Naive thymus-derived CD8-positive, alpha-beta T cell (primary cell): ENCODE measurements around the gene FCGR3A. TPM values are rescaled to one million over a fixed set of nuclear protein-coding genes. Genes with fewer than 3 reads are reported as not detected.
A peak's percentile ranks its signal among the peaks of the same experiment; 100 is the strongest.
"Not testable (repeated sequence)": the region's sequence is repeated elsewhere in the genome, so short reads cannot be mapped to it uniquely, and the experiment has no call there.

Source experiments
- ATAC-seq, 2 donors: fragments of 150-1000 bp; cut with Tn5 transposase in 1 of 2; sonication (Bioruptor Pico), chemical (Tn5 transposase) in 1 of 2; 1 replicate in 1 of 2; 2 replicates in 1 of 2; pipeline ENCODE4 v1.10.0; 2021; ENCODE audit warnings: mild to moderate bottlenecking in 2 of 2, moderate library complexity in 2 of 2
- POLR2A ChIA-PET: fragments of 350-600 bp; sonication (Branson Sonifier 250); formaldehyde crosslinking; loops from one replicate; lab custom pipeline; 2021; ENCODE audit warnings: antibody characterized with exemption; lab: Charles Lee
- DNase-seq, 10 donors: peaks; one replicate each; pipeline versions ENCODE4 v3.0.0 to v3.0.0-alpha.2; 2020 to 2022
- H3K27ac Mint-ChIP-seq, 10 donors: one replicate each; pipeline ENCODE4 v1.8.0; 2020 to 2022; ENCODE audit warnings: mild to moderate bottlenecking in 10 of 10, mixed read lengths in 10 of 10, moderate library complexity in 4 of 10, inconsistent platforms in 1 of 10
- H3K27me3 Mint-ChIP-seq, 5 donors: one replicate each; pipeline ENCODE4 v1.8.0; 2021 to 2022; ENCODE audit warnings: mixed read lengths in 5 of 5
- H3K36me3 Mint-ChIP-seq, 3 donors: one replicate each; pipeline ENCODE4 v1.8.0; 2020 to 2022; ENCODE audit warnings: mixed read lengths in 3 of 3, mild to moderate bottlenecking in 2 of 3, inconsistent platforms in 1 of 3
- H3K4me1 Mint-ChIP-seq, 4 donors: one replicate each; pipeline ENCODE4 v1.8.0; 2021 to 2022; ENCODE audit warnings: mixed read lengths in 4 of 4
- H3K4me3 Mint-ChIP-seq, 10 donors: one replicate each; pipeline ENCODE4 v1.8.0; 2020 to 2022; ENCODE audit warnings: mild to moderate bottlenecking in 10 of 10, mixed read lengths in 10 of 10, moderate library complexity in 6 of 10, inconsistent platforms in 1 of 10
- H3K9me3 Mint-ChIP-seq, 9 donors: one replicate each; pipeline ENCODE4 v1.8.0; 2020 to 2022; ENCODE audit warnings: mixed read lengths in 9 of 9, mild to moderate bottlenecking in 3 of 9, inconsistent platforms in 1 of 9, moderate library complexity in 1 of 9
- polyA plus RNA-seq, 3 donors: library from polyadenylated mRNA; unstranded; fragments of 300-500 nt; fragmentation: Illumina TruSeq; gene quantifications; one replicate each; pipeline ENCODE4 v1.2.3, GENCODE V29; 2021
- total RNA-seq, 8 experiments: library from RNA in 2 of 8; stranded (reverse) in 2 of 8; gene quantifications; one replicate each; pipeline ENCODE4 v1.2.3 and lab custom pipeline; 2021 to 2026

FCGR3A gene
- total and polyA plus RNA-seq, 5 experiments from 2014 or later: 0.74 to 33.2 (median 1.7) TPM

DNA sequence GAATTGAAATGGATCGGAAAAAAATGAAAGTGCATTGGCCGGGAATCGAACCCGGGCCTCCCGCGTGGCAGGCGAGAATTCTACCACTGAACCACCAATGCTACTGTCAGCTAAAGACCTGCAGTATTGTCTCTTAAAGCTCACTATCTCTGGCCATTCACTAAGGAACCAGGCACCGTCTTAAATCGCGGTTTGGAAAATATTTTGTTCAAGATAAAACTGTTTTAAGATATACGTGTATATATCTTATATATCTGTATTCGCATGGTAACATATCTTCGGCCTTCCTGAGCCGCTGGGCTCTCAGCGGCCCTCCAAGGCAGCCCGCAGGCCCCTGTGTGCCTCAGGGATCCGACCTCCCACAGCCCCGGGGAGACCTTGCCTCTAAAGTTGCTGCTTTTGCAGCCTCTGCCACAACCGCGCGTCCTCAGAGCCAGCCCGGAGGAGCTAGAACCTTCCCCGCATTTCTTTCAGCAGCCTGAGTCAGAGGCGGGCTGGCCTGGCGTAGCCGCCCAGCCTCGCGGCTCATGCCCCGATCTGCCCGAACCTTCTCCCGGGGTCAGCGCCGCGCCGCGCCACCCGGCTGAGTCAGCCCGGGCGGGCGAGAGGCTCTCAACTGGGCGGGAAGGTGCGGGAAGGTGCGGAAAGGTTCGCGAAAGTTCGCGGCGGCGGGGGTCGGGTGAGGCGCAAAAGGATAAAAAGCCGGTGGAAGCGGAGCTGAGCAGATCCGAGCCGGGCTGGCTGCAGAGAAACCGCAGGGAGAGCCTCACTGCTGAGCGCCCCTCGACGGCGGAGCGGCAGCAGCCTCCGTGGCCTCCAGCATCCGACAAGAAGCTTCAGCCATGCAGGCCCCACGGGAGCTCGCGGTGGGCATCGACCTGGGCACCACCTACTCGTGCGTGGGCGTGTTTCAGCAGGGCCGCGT, 25.5 kb downstream of the FCGR3A start, which contains the start of gene HSPA6:
HSPA6 (plus strand) TSS at position 724 of the 925 bp plus-strand sequence; CDS start at position 843, 119 bp downstream.
- peak; percentile 74 to 76 for ATAC-seq
- peak; percentile 50 to 88 (median 81) for DNase-seq
- H3K27me3 Mint-ChIP-seq, H3K36me3 Mint-ChIP-seq, H3K9me3 Mint-ChIP-seq: not testable (repeated sequence)
- Mint-ChIP-seq H3K4me1 (peaks cover 4 to 13% (median 9%) of the 10 kb centered on the region in 4 donors), H3K27ac (peak within 1 kb of the TSS; percentile 40 to 99 (median 87)), H3K4me3 (peak within 1 kb of the TSS; percentile 78 to 92 (median 88))
- POLR2A ChIA-PET: interaction anchor here (0.9 to 1.0 kb wide), 2 partner anchors 8 to 16 kb away, joined by 3 read pairs; no protein-coding TSS in a partner anchor

DNA sequence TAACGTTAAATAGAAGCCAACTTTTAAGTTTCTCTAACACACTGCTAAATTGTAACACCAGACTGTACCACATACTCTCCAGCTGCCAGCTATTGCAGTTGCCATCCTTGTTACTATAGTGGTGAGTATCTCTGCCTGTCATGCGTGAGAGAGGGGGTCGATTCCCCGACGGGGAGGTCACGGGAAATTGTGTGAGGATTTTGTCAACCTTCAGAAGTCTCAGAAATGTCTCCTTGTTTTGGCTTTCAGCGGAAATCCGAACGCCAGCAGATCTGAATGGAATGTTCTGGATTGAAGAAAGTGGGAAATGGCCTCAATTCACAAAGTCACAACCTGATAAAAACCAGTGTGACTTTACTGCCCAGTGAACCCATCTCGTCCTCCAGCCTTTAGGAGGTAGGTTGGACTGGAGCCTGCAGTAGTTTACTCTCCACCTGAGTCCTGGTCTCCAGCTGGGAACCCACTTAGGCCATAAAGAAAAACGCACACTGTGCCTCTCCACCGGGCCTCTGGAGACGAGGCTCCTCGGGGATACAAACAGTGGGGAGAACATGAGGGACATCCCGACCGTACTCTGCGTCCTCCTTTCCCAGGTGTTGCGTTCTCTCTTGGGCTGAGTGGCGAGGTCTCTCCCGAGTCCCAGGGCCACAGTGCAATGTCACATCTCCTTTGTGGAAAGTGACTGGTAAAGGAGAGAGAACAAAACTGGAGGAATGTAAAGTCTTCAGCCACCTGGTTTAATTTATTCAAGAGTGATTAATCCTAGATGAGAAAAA, 26.4 kb downstream of the FCGR3A start:
- peak in 1 of 10 donors; percentile 11 for DNase-seq
- Mint-ChIP-seq H3K4me1 (peaks cover 4 to 13% (median 9%) of the 10 kb centered on the region in 4 donors), H3K27ac (peak overlapping the region in 9 of 10 donors; percentile 73 to 99 (median 88)), H3K4me3 (peak overlapping the region; percentile 78 to 92 (median 88))
- H3K36me3 Mint-ChIP-seq, H3K27me3 Mint-ChIP-seq, ATAC-seq, H3K9me3 Mint-ChIP-seq: not testable (repeated sequence)
- POLR2A ChIA-PET: interaction anchor here (0.9 to 1.0 kb wide), 2 partner anchors 9 to 16 kb away, joined by 3 read pairs; no protein-coding TSS in a partner anchor

DNA sequence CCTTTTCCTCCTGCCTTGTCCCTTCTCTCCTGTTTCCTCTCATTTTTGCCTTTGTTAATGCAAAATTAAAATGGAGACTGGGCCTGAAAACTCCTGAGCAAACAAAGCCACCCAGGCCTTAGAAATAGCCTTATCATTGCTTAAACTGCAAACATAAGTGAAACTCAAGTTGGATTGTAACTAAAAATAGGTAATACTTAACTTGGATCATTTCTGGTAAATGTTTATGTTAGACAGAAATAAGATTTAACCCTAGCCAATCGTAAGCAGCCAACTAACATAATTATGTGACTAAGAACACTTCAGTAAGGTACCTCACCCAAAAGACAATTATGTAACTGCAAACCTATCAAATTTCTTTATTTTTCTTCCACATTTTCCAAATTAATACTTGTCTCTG, 35.7 kb downstream of the FCGR3A start:
- H3K4me1 Mint-ChIP-seq, POLR2A ChIA-PET, DNase-seq, H3K27ac Mint-ChIP-seq, H3K36me3 Mint-ChIP-seq, ATAC-seq, H3K9me3 Mint-ChIP-seq, H3K4me3 Mint-ChIP-seq: not testable (repeated sequence)
- peaks cover 0 to 14% (median 0%) of the 10 kb centered on the region in 5 donors for H3K27me3 Mint-ChIP-seq

- H3K4me1 Mint-ChIP-seq, H3K36me3 Mint-ChIP-seq, ATAC-seq, H3K27ac Mint-ChIP-seq, H3K4me3 Mint-ChIP-seq, DNase-seq, H3K9me3 Mint-ChIP-seq, POLR2A ChIA-PET: not testable (repeated sequence)
- H3K27me3 Mint-ChIP-seq: peaks cover 0 to 14% (median 4%) of the 10 kb centered on the region in 5 donors
These were observed 36.2 kb downstream of the FCGR3A start for GRCh38 chr1:161513448-161513780.

DNA sequence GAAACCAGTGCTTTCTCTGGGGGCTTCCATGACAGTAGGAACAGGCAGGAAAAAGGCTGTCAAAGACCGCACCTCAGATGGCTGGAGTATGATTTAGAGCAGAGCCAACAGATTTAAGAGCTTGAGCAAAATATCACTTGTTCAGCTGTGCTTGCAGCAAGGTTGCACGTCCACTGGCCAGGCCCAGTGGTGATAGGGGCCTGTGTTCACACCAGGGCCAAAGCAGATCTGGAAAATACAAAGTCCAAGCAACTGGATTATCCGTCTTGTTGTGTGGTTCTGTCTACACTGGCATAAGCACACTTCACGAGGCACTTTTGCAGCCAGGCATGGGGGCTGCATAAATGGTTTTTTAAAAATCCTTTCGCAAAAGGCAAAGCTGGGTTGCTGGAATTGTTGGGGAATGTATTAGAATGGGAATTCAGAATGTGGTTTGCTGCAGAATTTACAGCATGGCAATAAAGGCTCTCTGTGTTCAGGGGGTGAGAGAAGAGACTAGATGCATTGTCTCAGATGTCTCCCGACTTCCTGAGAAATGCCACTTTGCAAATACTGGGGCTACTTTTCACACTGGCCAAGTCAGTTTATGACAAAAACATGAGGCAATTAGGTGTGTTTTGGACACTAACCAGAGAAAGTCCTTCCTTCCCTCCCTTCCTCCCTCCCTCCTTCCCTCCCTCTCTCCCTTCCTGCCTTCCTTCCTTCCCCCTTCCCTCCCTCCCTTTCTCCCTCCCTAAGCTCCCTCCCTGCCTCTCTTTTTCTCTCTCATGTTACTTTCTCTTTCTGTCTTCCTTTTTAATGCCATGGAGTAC, 36.8 kb downstream of the FCGR3A start:
- H3K27me3 Mint-ChIP-seq: peaks cover 0 to 15% (median 5%) of the 10 kb centered on the region in 5 donors

DNA sequence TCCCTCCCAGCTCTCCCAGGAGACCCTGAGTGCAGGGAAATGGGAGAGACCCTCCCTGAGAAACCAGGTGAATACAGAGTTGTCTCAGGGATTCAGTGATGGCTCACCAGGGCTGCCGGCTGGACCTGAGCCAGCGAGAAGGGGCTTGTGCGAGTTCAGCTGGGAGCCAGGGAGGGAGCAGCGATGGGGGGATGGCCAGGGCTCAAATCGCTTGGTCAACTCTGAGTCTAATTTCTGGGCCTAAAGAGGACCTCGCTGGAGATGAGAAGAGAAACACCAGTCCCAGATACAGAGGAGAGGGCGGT, 37.9 kb downstream of the FCGR3A start:
- Mint-ChIP-seq H3K4me3 (no peak overlapping the region), H3K36me3 (no peaks in the 10 kb centered on the region), H3K27me3 (peaks cover under 1 to 23% (median 11%) of the 10 kb centered on the region in 5 donors), H3K27ac (peak overlapping the region in 1 of 10 donors; percentile 34), H3K9me3 (no peaks in the 10 kb centered on the region), H3K4me1 (peaks cover 0 to 4% (median 3%) of the 10 kb centered on the region in 4 donors)
- DNase-seq (no peak), ATAC-seq (no peak)
- POLR2A ChIA-PET: no interaction called here

More for the DNA sequence above, 36.8 kb downstream of the FCGR3A start:
- H3K4me3 Mint-ChIP-seq, DNase-seq, H3K9me3 Mint-ChIP-seq, ATAC-seq, H3K27ac Mint-ChIP-seq, H3K4me1 Mint-ChIP-seq, POLR2A ChIA-PET, H3K36me3 Mint-ChIP-seq: not testable (repeated sequence)

- peaks cover 4 to 28% (median 16%) of the 10 kb centered on the region in 5 donors for H3K27me3 Mint-ChIP-seq
- H3K27ac Mint-ChIP-seq: no peak overlapping the region
- POLR2A ChIA-PET: no interaction called here
- no peaks in the 10 kb centered on the region for H3K9me3 Mint-ChIP-seq
- no peak for DNase-seq
- no peaks in the 10 kb centered on the region for H3K36me3 Mint-ChIP-seq
- no peak for ATAC-seq
- H3K4me3 Mint-ChIP-seq: no peak overlapping the region
- peaks cover 2 to 9% (median 8%) of the 10 kb centered on the region in 4 donors for H3K4me1 Mint-ChIP-seq
These were observed 38.4 kb downstream of the FCGR3A start for GRCh38 chr1:161511018-161511755.

DNA sequence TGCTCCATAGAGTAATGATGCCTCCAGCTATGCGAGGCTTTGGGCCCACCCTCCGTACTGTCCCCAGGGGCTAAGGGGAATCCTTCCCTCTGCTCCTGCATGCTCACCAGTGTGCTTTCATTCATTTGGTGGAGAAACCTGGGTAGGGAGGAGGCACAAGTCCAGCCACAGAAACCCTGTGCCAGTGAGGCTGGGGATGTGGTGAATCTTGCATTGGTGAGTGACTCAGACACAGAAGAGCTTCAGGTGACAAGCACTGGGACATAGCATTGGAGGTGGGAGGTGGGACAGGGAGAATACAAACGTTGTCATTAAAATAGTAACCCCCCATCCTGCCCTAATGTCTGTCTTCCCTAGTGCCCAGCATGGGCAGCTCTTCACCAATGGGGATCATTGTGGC, 39.1 kb downstream of the FCGR3A start:
- DNase-seq (no peak), ATAC-seq (no peak)
- POLR2A ChIA-PET: no interaction called here
- Mint-ChIP-seq H3K27me3 (peaks cover 4 to 32% (median 17%) of the 10 kb centered on the region in 5 donors), H3K36me3 (no peaks in the 10 kb centered on the region), H3K4me3 (no peak overlapping the region), H3K4me1 (peaks cover 4 to 13% (median 9%) of the 10 kb centered on the region in 4 donors), H3K27ac (no peak overlapping the region), H3K9me3 (no peaks in the 10 kb centered on the region)

GRCh38 chr1:161506336-161507223, 43.0 kb downstream of the FCGR3A start:
- Mint-ChIP-seq H3K9me3 (no peaks in the 10 kb centered on the region), H3K27me3 (peaks cover 5 to 36% (median 27%) of the 10 kb centered on the region in 5 donors), H3K27ac (no peak overlapping the region), H3K4me1 (peaks cover 4 to 15% (median 9%) of the 10 kb centered on the region in 4 donors), H3K36me3 (no peaks in the 10 kb centered on the region), H3K4me3 (peak overlapping the region in 2 of 10 donors; percentile 33 to 61)
- POLR2A ChIA-PET: interaction anchor here (1.0 kb wide), 1 partner anchor 220 kb away, joined by 3 read pairs; no protein-coding TSS in a partner anchor
- DNase-seq (no peak), ATAC-seq (peak in 1 of 2 donors; percentile 25)

DNA sequence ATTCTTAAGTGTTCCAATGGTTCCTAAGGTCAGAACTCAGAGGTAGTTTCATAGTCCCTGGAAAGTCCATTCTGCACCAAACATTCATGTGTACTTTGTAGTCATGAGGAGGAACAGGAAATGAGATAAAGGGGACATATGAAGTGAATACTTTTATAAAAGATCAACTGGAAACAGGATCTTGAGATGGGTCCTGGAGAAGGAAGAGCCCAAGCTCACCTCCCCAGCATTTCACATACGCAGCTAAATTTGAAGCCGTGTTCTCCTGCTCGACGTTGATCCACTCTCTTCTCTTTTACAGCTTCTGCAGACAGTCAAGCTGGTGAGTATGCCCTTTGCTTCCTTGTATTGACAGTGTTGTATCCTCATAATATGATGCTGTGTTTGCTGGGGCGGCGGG, 43.9 kb downstream of the FCGR3A start:
- POLR2A ChIA-PET: no interaction called here
- H3K4me3 Mint-ChIP-seq: peak overlapping the region in 1 of 10 donors; percentile 61
- H3K4me1 Mint-ChIP-seq: peaks cover 4 to 15% (median 9%) of the 10 kb centered on the region in 4 donors
- no peak for DNase-seq
- H3K27ac Mint-ChIP-seq: no peak overlapping the region
- H3K27me3 Mint-ChIP-seq: peaks cover 9 to 34% (median 25%) of the 10 kb centered on the region in 5 donors
- ATAC-seq: no peak
- H3K36me3 Mint-ChIP-seq: no peaks in the 10 kb centered on the region
- no peaks in the 10 kb centered on the region for H3K9me3 Mint-ChIP-seq

DNA sequence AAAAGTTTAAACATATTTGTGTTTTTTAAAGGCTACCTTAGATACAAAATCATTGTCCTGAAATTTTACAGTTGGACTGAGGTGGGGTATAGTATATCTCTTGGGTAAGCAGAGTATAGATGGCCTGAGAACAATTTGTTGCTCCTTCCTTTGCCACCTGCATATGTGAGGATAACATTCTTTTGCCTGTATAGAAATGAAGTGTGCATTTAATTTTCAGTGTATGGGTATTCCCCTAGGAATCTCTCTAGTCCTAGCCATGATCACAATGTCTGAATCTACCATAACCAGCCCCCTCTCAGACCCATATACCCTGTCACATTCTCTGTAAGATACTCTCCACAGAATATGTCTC, 46.2 kb downstream of the FCGR3A start:
- H3K27ac Mint-ChIP-seq: no peak overlapping the region
- H3K4me3 Mint-ChIP-seq: no peak overlapping the region
- H3K9me3 Mint-ChIP-seq: no peaks in the 10 kb centered on the region
- no peaks in the 10 kb centered on the region for H3K36me3 Mint-ChIP-seq
- peaks cover 8 to 22% (median 15%) of the 10 kb centered on the region in 4 donors for H3K4me1 Mint-ChIP-seq
- DNase-seq (no peak), ATAC-seq (no peak)
- POLR2A ChIA-PET: no interaction called here
- peaks cover 17 to 38% (median 27%) of the 10 kb centered on the region in 5 donors for H3K27me3 Mint-ChIP-seq
